Breast epithelium (tissue), 4 donors: ENCODE measurements around the gene POT1. TPM values are rescaled to one million over a fixed set of nuclear protein-coding genes. Genes with fewer than 3 reads are reported as not detected.

Experiments
- DNase-seq, 2 donors: peaks; one replicate each; pipeline ENCODE4 v3.0.0-alpha.2; 2019; ENCODE audit warnings: low spot score in 2 of 2
- H3K27ac ChIP-seq, 2 donors: fragments of 200-600 bp; sonication (generic) in 1 of 2; one replicate each; pipeline ENCODE4 v1.5.1; 2016 to 2019; ENCODE audit warnings: mild to moderate bottlenecking in 1 of 2
- H3K27me3 ChIP-seq, 2 donors: fragments of 200-600 bp; sonication (generic) in 1 of 2; one replicate each; pipeline versions ENCODE4 v1.5.1 to v1.6.0; 2017 to 2019; ENCODE audit warnings: control low read depth in 1 of 2, mild to moderate bottlenecking in 1 of 2
- H3K36me3 ChIP-seq: fragments of 200-600 bp; one replicate; pipeline ENCODE4 v1.5.1; 2019
- H3K4me1 ChIP-seq, 2 donors: fragments of 200-600 bp; sonication (generic); one replicate each; pipeline ENCODE4 v1.5.1; 2016 to 2019; ENCODE audit warnings: control low read depth in 1 of 2
- H3K4me3 ChIP-seq, 3 donors: fragments of 200-600 bp; sonication (generic); 1 replicate in 2 of 3; 2 replicates in 1 of 3; pipeline ENCODE4 v1.5.1; 2016 to 2019; ENCODE audit warnings: mild to moderate bottlenecking in 3 of 3, moderate library complexity in 2 of 3
- H3K9me3 ChIP-seq, 2 donors: fragments of 200-600 bp; sonication (generic) in 1 of 2; one replicate each; pipeline ENCODE4 v1.5.1; 2016 to 2019; ENCODE audit warnings: control low read depth in 1 of 2
- POLR2A ChIP-seq: fragments of 450-650 bp; IDR thresholded peaks from one replicate; pipeline ENCODE4 v1.6.1; 2016; ENCODE audit warnings: antibody characterized with exemption, mild to moderate bottlenecking, moderate library complexity
- POLR2AphosphoS5 ChIP-seq, 3 donors: sonication (generic); formaldehyde crosslinking; IDR thresholded peaks; one replicate each; pipeline ENCODE4 v1.6.1; 2017; ENCODE audit warnings: antibody characterized with exemption in 3 of 3
- intact Hi-C: fragments of 100-400 bp; cut with DNase I; formaldehyde crosslinking; loops from one replicate; pipeline ENCODE4 v1.15.1; 2023; ENCODE audit warnings: low total_unique reads
- total RNA-seq, 3 donors: library from RNA; depleted of rRNA; stranded (reverse); fragments of >200 nt; gene quantifications; one replicate each; pipeline ENCODE4 v1.1.0, GENCODE V29; 2016
- TF ChIP-seq, protein P1 (sequence below), 3 donors: fragments of 450-650 bp; IDR thresholded peaks; one replicate each; pipeline ENCODE4 v1.5.1; 2016 to 2017; ENCODE audit warnings: antibody characterized with exemption in 3 of 3, mild to moderate bottlenecking in 3 of 3, moderate library complexity in 3 of 3

The POT1 gene
- total RNA-seq, 3 donors from 2014 or later, result 19.7 to 43.6 (median 35.1) TPM

DNA sequence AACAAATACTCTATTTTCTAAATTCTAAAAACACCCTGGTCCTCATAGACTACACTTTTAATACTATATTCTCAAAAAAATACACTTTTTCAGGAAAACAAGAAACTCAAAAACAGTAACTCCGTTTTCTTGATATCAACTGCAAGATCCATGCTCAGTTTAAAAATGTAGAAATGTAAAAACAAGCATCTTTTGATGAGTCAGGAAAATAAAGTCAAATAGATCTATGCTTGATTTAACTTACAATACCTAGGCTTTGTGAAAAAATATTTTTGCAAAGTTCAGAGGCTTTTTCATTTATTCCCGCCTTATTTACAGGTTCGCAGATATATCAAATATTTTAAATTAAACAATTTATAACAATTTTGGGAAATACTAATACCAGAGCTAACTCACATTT, 33.6 kb downstream of the POT1 start:
- no peak for DNase-seq
- H3K27me3 ChIP-seq, result no peaks in the 10 kb centered on the region
- no peaks in the 10 kb centered on the region for H3K4me1 ChIP-seq
- TF ChIP-seq POLR2AphosphoS5 (IDR thresholded peaks at IDR 0.05), result no peak
- H3K27ac ChIP-seq, result no peak overlapping the region
- no peaks in the 10 kb centered on the region for H3K9me3 ChIP-seq
- intact Hi-C loops, result no loop called here
- H3K4me3 ChIP-seq, result no peak overlapping the region
- H3K36me3 ChIP-seq, result peaks cover 5% of the 10 kb centered on the region

DNA sequence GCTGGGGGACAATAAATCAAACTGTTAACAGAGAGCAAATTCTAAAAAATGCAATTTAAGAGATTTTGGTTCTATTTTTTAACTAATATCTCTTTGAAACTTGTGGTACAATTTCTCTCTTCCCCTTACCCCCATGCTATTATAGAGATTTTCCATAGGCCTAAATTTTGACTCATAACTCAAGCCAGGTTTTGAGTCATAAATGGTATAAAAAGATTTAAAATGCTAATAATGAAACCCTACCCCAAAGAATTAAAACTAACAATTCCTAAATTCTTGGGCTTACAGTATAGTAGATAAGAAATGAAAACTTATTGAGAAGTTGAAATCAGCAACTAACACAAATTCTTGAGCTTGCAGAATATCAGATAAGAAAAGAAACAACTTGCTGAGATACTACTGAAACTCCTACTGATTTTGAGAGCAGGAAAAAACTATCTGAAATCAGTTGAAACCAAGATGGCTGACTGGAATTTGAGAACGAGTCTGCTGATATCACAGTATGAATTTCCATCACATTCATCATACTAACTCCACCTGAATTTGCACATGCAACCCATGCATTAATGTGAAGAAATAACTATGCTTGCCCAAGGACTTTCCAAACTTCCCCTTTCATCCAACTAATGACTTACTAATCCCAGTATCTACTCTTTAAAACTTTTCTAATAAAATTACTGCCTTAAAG, 36.3 kb downstream of the POT1 start:
- H3K4me3 ChIP-seq, result no peak overlapping the region
- intact Hi-C loops, result no loop called here
- no peak overlapping the region for H3K27ac ChIP-seq
- DNase-seq, result no peak
- TF ChIP-seq, protein P1, sequence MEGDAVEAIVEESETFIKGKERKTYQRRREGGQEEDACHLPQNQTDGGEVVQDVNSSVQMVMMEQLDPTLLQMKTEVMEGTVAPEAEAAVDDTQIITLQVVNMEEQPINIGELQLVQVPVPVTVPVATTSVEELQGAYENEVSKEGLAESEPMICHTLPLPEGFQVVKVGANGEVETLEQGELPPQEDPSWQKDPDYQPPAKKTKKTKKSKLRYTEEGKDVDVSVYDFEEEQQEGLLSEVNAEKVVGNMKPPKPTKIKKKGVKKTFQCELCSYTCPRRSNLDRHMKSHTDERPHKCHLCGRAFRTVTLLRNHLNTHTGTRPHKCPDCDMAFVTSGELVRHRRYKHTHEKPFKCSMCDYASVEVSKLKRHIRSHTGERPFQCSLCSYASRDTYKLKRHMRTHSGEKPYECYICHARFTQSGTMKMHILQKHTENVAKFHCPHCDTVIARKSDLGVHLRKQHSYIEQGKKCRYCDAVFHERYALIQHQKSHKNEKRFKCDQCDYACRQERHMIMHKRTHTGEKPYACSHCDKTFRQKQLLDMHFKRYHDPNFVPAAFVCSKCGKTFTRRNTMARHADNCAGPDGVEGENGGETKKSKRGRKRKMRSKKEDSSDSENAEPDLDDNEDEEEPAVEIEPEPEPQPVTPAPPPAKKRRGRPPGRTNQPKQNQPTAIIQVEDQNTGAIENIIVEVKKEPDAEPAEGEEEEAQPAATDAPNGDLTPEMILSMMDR (IDR thresholded peaks at IDR 0.05), result no peak
- no peak for TF ChIP-seq POLR2AphosphoS5 (IDR thresholded peaks at IDR 0.05)
- TF ChIP-seq POLR2A, result no peak
- H3K36me3 ChIP-seq, result peaks cover 5% of the 10 kb centered on the region
- H3K9me3 ChIP-seq, result no peaks in the 10 kb centered on the region
- H3K27me3 ChIP-seq, result no peaks in the 10 kb centered on the region
- no peaks in the 10 kb centered on the region for H3K4me1 ChIP-seq

DNA sequence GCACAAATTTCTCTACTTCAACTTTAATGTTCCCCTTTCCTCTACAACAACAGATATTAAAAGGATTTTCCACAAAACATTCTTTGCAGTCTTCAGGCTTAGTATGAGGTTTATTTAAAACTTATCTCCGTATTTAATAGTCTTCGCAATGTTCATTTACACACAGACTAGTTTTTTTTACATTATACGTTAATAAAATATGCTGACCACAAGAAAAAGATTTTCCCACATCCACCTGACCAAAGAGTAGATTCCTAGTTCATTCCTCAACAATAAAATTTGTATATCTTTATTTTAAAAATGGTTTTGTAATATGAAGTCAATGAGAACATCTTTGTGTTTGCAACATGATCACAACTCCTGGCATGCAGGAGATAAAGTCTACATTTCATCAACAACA, 42.4 kb downstream of the POT1 start:
- H3K27ac ChIP-seq, result no peak overlapping the region
- peaks cover 5% of the 10 kb centered on the region for H3K36me3 ChIP-seq
- no peaks in the 10 kb centered on the region for H3K27me3 ChIP-seq
- no peaks in the 10 kb centered on the region for H3K4me1 ChIP-seq
- TF ChIP-seq POLR2AphosphoS5 (IDR thresholded peaks at IDR 0.05) (no peak), POLR2A (no peak)
- TF ChIP-seq, protein P1 (IDR thresholded peaks at IDR 0.05), result no peak
- H3K4me3 ChIP-seq, result no peak overlapping the region
- intact Hi-C loops, result no loop called here
- no peaks in the 10 kb centered on the region for H3K9me3 ChIP-seq
- DNase-seq, result no peak

DNA sequence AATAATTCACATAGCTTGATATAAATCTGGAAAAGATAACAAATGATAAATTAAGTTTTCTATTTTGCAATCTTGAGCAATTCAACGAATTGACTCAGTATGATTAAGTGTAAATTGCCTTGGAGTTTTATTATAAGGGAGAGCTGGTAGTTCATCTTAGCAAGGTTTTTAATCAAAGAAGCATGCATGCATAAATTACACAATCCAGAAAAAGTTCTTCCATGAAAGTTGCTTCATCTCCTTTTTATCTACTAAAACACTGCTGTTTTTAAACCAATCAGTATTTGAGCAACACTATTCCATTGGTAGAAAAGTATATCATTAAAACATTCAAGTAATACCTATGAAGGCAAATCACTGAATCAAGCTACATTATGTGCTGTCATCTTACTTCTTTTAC, 47.6 kb downstream of the POT1 start:
- TF ChIP-seq POLR2A, result no peak
- TF ChIP-seq, protein P1 (IDR thresholded peaks at IDR 0.05), result no peak
- TF ChIP-seq POLR2AphosphoS5 (IDR thresholded peaks at IDR 0.05), result no peak
- no peaks in the 10 kb centered on the region for H3K9me3 ChIP-seq
- H3K27me3 ChIP-seq, result no peaks in the 10 kb centered on the region
- H3K36me3 ChIP-seq, result no peaks in the 10 kb centered on the region
- H3K4me1 ChIP-seq, result no peaks in the 10 kb centered on the region
- H3K4me3 ChIP-seq, result no peak overlapping the region
- no peak for DNase-seq
- H3K27ac ChIP-seq, result no peak overlapping the region
- intact Hi-C loops, result no loop called here

DNA sequence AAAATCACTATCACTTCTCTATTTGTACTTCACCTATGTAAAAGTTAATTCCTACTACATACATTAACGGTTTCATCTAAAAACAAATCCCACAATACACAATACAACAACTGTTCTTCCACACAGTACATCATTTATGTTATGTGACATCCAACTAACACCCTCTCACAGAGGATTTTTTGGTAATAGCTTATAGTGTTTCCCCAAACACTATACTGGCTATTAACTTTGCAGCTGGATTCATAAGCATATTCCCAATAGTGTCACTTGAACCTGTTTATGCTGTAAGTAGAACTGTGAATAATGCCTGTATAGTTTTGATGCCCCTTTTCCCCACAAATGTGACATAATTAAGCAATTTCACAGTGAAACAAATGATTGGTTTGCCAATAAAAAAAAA, 49.9 kb downstream of the POT1 start:
- Histone ChIP-seq H3K4me1 (no peaks in the 10 kb centered on the region), H3K27me3 (no peaks in the 10 kb centered on the region), H3K27ac (no peak overlapping the region), H3K9me3 (no peaks in the 10 kb centered on the region), H3K36me3 (no peaks in the 10 kb centered on the region), H3K4me3 (no peak overlapping the region)
- intact Hi-C loops, result no loop called here
- TF ChIP-seq, protein P1 (IDR thresholded peaks at IDR 0.05), result no peak
- TF ChIP-seq POLR2A, result no peak
- no peak for TF ChIP-seq POLR2AphosphoS5 (IDR thresholded peaks at IDR 0.05)
- DNase-seq, result no peak

DNA sequence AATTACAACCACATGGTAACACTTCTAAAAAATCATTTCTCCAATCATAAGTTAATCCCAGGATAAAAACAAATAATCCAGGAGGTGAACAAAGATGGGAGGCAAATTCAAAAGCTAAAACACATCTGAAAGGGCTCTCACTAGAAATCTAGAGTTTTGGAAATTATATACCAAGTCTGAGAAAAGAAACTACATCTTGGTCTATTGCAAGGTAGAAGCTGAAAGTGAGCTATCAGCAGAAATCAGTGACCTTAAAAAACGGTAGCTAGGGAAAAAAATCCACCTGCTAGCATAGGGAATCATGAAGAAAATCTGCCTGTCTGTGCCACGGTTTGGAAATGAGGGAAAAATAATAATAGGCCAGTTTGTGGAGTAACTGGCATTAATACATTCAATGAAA, 50.5 kb downstream of the POT1 start:
- intact Hi-C loops, result no loop called here
- Histone ChIP-seq H3K27me3 (no peaks in the 10 kb centered on the region), H3K4me3 (no peak overlapping the region), H3K27ac (no peak overlapping the region), H3K9me3 (no peaks in the 10 kb centered on the region), H3K36me3 (no peaks in the 10 kb centered on the region), H3K4me1 (no peaks in the 10 kb centered on the region)
- no peak for DNase-seq
- TF ChIP-seq POLR2AphosphoS5 (IDR thresholded peaks at IDR 0.05), result no peak
- TF ChIP-seq POLR2A, result no peak
- TF ChIP-seq, protein P1 (IDR thresholded peaks at IDR 0.05), result no peak
